A673 (cell line): ENCODE data around the gene ARHGAP30.

ENCODE experiments used
- EZH2 ChIP-seq: fragments of 200-600 bp; sonication (generic); IDR thresholded peaks from 2 replicates; pipeline ENCODE4 v1.6.1; 2017; ENCODE audit warnings: borderline replicate concordance, low read depth, mild to moderate bottlenecking, mixed read lengths, antibody characterized with exemption, low read length; ENCODE audit not compliant: poor library complexity, severe bottlenecking
- TF ChIP-seq, protein P1 (sequence below): fragments of 300-800, 200-600 bp; sonication (generic); conservative IDR thresholded peaks from 2 replicates; pipeline ENCODE4 v1.5.1; 2017; ENCODE audit warnings: low read depth, mild to moderate bottlenecking, antibody characterized with exemption, low read length, moderate library complexity, mixed read lengths

DNA sequence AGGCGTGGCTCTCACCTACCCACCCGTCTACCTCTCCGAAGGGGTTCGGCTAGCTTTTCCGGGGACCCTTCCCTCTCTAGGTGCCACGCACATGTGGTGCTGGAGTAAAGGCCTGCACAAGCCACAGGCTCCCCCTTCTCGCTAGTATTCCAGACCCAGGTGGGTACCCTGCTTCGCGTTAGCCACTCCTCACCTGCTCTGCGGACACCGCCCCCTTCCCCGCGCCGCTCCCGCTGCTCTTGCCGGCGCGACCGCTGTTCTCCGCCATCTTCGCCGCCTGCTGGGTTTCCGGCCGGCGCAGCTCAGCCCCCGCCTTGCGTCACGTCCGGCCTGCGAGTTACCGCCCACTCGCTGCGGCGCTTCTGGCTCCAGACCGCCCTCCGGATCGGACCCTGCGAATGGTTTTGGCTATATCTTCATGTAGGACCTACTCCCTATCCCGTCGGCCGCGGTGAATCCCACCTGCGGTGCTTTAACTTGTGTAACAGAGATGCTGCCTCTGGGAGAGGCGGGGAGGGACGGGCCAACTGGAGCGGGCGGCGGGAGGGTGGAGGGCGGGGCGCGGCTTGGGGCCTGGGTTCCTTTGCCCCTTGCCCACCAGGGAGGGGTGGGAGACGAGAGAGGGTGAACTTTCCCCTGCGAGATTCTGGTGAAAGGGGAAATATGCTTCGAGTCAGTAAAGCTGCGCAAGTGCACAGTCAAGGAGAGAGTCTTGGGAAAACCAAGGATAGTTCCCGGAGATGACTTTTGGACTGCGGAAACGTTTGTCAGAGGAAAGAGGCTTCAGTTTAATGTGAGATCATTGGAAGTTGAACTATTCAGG is 48.3 kb upstream of the ARHGAP30 start, which contains the start of the genes NIT1 and PFDN2:
- TF ChIP-seq, protein P1, sequence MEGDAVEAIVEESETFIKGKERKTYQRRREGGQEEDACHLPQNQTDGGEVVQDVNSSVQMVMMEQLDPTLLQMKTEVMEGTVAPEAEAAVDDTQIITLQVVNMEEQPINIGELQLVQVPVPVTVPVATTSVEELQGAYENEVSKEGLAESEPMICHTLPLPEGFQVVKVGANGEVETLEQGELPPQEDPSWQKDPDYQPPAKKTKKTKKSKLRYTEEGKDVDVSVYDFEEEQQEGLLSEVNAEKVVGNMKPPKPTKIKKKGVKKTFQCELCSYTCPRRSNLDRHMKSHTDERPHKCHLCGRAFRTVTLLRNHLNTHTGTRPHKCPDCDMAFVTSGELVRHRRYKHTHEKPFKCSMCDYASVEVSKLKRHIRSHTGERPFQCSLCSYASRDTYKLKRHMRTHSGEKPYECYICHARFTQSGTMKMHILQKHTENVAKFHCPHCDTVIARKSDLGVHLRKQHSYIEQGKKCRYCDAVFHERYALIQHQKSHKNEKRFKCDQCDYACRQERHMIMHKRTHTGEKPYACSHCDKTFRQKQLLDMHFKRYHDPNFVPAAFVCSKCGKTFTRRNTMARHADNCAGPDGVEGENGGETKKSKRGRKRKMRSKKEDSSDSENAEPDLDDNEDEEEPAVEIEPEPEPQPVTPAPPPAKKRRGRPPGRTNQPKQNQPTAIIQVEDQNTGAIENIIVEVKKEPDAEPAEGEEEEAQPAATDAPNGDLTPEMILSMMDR = no peak
- no peak for TF ChIP-seq EZH2
